Stimulated activated CD8-positive, alpha-beta memory T cell treated with anti-CD3 and anti-CD28 coated beads, Interleukin-4, amount 100 ng/mL, for 24 hours (primary cell): Measurements from ENCODE around the gene POLQ.
"Not testable (repeated sequence)": the region's sequence is repeated elsewhere in the genome, so short reads cannot be mapped to it uniquely, and the experiment has no call there.

ENCODE experiments used
- DNase-seq: peaks from one replicate; pipeline ENCODE4 v3.0.0-alpha.2; 2020; ENCODE audit warnings: low read depth

POLQ gene

DNA sequence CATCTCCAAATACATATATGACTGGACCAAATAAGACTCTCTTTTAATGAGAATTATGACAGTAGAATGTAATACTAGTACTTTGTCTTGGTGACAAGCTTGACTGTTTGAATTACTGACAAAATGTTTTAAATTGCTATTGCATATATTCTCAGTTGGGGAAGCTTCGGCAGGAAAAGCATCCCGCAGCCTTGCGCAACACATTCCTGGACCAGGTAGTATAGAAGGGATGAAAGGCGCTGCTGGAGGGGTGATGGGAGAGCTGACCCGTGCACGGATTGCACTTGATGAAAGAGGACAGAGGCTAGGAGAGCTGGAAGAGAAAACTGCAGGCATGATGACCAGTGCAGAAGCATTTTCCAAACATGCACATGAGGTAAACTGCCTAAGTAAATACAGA, 127.6 kb downstream of the POLQ start:
- DNase-seq: no peak

- DNase-seq: no peak
Measured at GRCh38 chr3:121414924-121415323, 130.9 kb downstream of the POLQ start.

GRCh38 chr3:121411523-121411922, 134.3 kb downstream of the POLQ start:
- no peak for DNase-seq

DNA sequence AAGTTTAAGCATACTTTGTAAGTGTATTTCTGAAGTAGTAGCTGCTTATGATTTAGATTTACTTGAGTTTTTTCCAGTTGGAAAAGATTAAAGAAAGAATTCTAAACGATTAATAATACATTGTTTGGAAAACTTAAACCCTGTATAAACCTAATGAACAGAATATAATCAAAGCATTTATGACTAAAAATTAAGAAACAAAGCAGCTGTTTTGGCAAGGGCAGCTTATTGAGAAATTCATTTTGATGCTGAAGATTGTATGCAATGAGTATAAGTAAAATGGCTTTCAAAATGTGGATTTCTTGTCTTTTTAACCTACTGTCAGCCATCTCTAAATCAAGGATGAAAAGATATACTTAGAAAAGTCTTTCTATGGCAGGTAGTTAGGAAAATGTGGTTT, 140.2 kb downstream of the POLQ start:
- no peak for DNase-seq

DNA sequence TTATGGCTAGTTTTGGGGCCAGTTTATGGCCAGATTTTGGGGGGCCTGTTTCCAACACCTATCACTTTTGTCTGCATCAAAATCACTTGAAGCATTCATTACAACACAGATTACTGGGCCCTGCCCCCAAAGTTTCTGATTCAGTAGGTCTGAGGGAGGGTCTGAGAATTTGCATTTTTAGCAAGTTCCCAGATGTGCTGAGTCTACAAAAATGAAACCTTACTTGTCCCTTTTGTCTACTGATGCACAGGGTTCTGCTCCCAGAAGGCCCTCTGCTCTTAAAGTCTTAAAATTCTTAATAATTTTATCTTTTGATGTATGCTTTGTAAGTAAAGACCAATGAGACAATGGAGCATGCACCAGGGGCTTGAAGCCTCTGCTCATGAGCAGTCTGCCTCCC, 146.0 kb downstream of the POLQ start:
- DNase-seq: no peak

GRCh38 chr3:121398051-121398450, 147.7 kb downstream of the POLQ start:
- DNase-seq: not testable (repeated sequence)

- DNase-seq: not testable (repeated sequence)
Measured at GRCh38 chr3:121395967-121396366, 149.8 kb downstream of the POLQ start.

- not testable (repeated sequence) for DNase-seq
Measured at GRCh38 chr3:121388308-121388707, 157.5 kb downstream of the POLQ start.
